Activated naive CD4-positive, alpha-beta T cell treated with anti-CD3 and anti-CD28 coated beads, Interleukin-2, amount 50 U/mL, for 16 hours (primary cell): ENCODE results near the gene IGSF21.

Experiments used
- DNase-seq: peaks from one replicate; pipeline ENCODE4 v3.0.0-alpha.2; 2020

IGSF21 gene

GRCh38 chr1:18120638-18121037, 13.0 kb downstream of the IGSF21 start:
- DNase-seq, result no peak

- no peak for DNase-seq
Measured at GRCh38 chr1:18121072-18121820, 13.6 kb downstream of the IGSF21 start.

GRCh38 chr1:18123467-18123992, 15.9 kb downstream of the IGSF21 start:
- no peak for DNase-seq

GRCh38 chr1:18124977-18125376, 17.4 kb downstream of the IGSF21 start:
- no peak for DNase-seq

- DNase-seq, result no peak
Measured at GRCh38 chr1:18126616-18127015, 19.0 kb downstream of the IGSF21 start.

GRCh38 chr1:18128298-18128697, 20.7 kb downstream of the IGSF21 start:
- no peak for DNase-seq

- DNase-seq, result no peak
Measured at GRCh38 chr1:18130356-18130755, 22.8 kb downstream of the IGSF21 start.

- no peak for DNase-seq
Measured at GRCh38 chr1:18132022-18132710, 24.6 kb downstream of the IGSF21 start.

- no peak for DNase-seq
Measured at GRCh38 chr1:18132711-18133541, 25.3 kb downstream of the IGSF21 start.

GRCh38 chr1:18134324-18135046, 26.9 kb downstream of the IGSF21 start:
- DNase-seq, result no peak

- no peak for DNase-seq
Measured at GRCh38 chr1:18137759-18138345, 30.3 kb downstream of the IGSF21 start.

GRCh38 chr1:18139198-18139981, 31.8 kb downstream of the IGSF21 start:
- DNase-seq, result no peak

GRCh38 chr1:18140411-18140810, 32.8 kb downstream of the IGSF21 start:
- no peak for DNase-seq

GRCh38 chr1:18141661-18142060, 34.1 kb downstream of the IGSF21 start:
- DNase-seq, result no peak

- no peak for DNase-seq
Measured at GRCh38 chr1:18142471-18142870, 34.9 kb downstream of the IGSF21 start.

- DNase-seq, result no peak
Measured at GRCh38 chr1:18142969-18143368, 35.4 kb downstream of the IGSF21 start.

GRCh38 chr1:18144062-18144461, 36.5 kb downstream of the IGSF21 start:
- DNase-seq, result no peak

- DNase-seq, result no peak
Measured at GRCh38 chr1:18144916-18145647, 37.5 kb downstream of the IGSF21 start.

GRCh38 chr1:18145851-18146618, 38.4 kb downstream of the IGSF21 start:
- no peak for DNase-seq

- no peak for DNase-seq
Measured at GRCh38 chr1:18146886-18147285, 39.3 kb downstream of the IGSF21 start.
